PC-3 (cell line): ENCODE data around the gene RPL36A.

ENCODE experiments used
- CTCF ChIP-seq: fragments of 300-600 bp; sonication (generic); conservative IDR thresholded peaks from 2 replicates; pipeline ENCODE4 v1.5.1; 2017; ENCODE audit warnings: antibody characterized with exemption, low read depth, mild to moderate bottlenecking, low read length
- EZH2 ChIP-seq: fragments of 300-600 bp; sonication (generic); IDR thresholded peaks from one replicate; pipeline ENCODE4 v1.6.1; 2017; ENCODE audit warnings: antibody characterized with exemption, mild to moderate bottlenecking, low read length; ENCODE audit not compliant: unreplicated experiment

GRCh38 chrX:101395789-101396188 lies 5.0 kb downstream of the RPL36A start:
- TF ChIP-seq CTCF (no peak), EZH2 (no peak)
